HK-2 (cell line): ENCODE measurements around the gene DUOXA2.
A peak's percentile ranks its signal among the peaks of the same experiment; 100 is the strongest.

Experiments
- DNase-seq: peaks from one replicate; pipeline ENCODE4 v3.0.0-alpha.2; 2018; ENCODE audit not compliant: unreplicated experiment

DUOXA2 gene

GRCh38 chr15:45162771-45163507, 48.8 kb downstream of the DUOXA2 start:
- DNase-seq, result peak; percentile 73

DNA sequence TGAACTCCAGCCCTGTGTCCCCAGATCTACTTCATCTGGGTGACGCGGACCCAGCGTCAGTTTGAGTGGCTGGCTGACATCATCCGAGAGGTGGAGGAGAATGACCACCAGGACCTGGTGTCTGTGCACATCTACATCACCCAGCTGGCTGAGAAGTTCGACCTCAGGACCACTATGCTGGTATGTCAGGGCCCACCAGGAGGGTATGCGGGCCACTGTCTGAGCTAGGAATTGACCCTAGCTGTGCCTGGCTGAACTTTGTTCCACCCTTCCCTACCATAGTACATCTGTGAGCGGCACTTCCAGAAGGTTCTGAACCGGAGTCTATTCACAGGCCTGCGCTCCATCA, 49.4 kb downstream of the DUOXA2 start:
- DNase-seq, result no peak

GRCh38 chr15:45164914-45165313, 50.8 kb downstream of the DUOXA2 start:
- no peak for DNase-seq

- no peak for DNase-seq
These were observed 51.4 kb downstream of the DUOXA2 start for GRCh38 chr15:45165536-45165935.

DNA sequence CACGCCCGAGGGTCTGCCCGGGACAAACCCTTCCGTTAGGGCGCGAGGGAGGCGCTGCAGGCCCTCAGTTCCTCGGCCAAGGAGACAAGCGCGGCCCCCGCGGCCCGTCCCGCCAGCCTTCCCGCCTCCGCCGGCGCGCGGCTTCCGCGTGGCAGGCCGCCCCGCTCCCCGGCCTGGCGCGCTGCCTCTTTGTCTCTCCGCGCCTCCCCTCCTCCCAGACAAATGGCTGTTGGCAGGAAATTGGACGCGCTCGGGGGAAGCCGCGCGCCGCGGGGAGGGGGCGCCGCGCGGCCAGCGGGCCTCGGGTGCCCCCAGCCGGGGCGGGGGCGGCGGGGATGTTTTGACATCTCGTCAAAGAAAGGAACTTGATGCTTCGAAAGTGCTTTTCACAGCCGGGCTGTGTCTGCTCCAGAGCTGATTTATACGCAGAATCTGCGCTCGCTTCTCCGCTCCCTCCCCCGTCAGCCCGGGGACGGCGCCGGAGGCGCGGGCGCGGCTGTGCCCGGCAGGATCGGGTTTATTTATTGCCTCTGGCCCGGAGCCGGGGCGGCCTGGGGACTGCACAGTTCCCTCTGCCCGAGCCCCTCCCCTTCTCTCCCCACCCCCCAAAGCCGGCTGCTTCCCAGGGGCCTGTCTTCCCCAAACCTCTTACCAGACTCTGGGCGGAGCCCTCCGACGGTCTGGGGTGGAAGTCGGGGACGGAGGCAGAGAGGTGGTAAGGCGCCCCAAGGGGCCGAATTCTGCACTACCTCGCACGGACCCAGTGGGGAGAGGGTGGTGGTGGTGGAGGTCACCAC, 52.9 kb downstream of the DUOXA2 start:
- DNase-seq, result peak; percentile 75

DNA sequence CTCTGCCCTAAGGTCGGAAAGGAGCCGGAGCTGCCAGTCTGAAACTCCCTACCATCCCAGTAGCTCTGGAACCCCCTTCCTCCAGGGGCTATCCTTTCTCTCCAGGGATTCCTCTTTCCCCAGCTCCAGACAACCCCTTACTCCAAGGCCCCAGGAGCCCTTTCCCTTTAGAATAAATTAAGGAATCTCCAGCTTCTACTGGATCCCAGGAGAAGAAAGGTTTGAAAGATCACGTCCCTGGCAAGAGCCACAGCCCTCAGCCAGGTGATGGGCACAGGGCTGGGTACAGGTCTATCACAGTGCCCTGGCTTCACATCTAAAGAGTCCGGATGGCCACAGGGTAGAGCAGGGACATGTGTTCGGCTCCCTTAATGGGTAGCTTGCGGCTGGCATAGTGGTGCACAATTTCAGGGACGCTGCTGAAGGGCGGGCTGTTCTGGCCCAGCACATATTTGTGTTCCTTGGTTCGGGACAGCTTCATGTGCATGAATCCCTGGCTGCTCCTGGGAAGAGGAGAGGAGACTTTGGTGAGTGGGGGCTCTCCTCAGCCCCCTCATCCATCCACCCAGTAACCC, 53.6 kb downstream of the DUOXA2 start:
- no peak for DNase-seq
